AML-193 (cell line): ENCODE measurements around the gene GP1BA.

Source experiments
- DNase-seq, 2 experiments: peaks; one replicate each; lab custom pipeline; 2025; lab: John Stamatoyannopoulos, UW

The GP1BA gene

DNA sequence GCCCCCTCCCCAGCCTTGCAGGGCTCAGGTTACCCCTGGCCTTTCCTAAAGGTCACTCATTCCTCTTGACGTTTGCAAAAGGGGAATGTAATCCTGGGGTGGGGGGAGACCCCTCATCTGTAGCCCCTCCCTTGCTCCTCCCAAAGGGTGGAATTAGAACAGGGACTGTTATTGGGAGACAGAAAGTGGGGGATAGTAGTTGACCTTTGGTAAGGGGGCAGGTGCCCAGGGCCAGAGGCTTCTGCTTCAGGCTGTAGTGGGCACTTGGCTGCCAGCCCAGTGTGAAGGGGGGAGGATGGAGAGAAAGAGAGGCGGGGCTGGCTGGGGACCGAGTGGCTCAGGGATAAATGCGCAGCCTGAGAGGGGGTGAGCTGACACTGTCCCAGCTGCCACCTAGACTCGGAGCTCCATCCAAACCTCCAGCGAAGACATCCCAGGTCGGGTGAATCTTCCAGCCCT lies 18.7 kb downstream of the GP1BA start, which contains the start of gene ENO3:
TSS of gene ENO3 (plus strand) at position 374 of the 459 bp plus-strand sequence. CDS start 711 bp downstream, outside the sequence.
- no peak for DNase-seq

DNA sequence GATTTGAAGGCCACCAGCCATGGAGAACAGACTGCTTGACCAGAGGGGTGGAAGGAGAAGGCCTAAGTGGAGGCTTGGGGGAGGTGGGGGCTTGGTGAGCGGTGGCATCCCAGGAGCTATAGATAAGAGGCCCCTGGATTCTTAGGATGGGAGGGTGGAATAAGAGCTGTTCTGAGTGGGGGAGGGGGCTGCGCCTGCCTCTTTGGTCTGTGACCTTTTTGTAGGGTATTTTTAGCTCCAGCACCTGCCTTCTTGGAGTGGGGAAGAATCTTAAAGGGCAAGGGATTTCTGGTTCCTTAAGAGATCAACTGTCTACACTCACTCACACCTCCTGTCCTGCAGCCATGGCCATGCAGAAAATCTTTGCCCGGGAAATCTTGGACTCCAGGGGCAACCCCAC lies 19.4 kb downstream of the GP1BA start:
- DNase-seq: no peak

DNA sequence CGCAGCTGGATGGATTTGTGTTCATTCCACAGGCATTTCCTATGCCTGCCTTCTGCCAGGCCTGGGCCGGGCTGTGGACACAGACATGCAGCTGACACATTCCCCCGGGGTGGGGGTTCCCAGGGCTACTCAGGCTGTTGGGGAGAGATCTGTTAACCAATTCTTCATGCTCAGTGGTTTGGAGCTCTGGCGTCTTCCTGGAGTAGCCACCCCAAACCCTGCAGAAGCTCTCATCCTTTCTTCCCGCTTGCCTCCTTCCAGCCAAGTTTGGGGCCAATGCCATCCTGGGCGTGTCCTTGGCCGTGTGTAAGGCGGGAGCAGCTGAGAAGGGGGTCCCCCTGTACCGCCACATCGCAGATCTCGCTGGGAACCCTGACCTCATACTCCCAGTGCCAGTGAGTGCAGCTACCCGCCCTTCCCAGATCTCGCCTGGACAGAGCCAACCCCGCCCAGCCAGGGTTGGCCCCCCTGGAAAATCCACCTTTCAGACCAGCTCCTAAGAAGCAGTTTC lies 21.4 kb downstream of the GP1BA start:
- no peak for DNase-seq

DNA sequence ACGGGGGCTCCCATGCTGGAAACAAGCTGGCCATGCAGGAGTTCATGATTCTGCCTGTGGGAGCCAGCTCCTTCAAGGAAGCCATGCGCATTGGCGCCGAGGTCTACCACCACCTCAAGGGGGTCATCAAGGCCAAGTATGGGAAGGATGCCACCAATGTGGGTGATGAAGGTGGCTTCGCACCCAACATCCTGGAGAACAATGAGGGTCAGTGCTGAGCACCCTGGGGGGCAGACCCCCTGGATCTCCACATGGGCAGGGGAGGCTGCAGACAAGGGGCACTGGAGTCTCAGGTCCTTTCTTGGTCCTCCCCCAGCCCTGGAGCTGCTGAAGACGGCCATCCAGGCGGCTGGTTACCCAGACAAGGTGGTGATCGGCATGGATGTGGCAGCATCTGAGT lies 23.0 kb downstream of the GP1BA start:
- DNase-seq: no peak

DNA sequence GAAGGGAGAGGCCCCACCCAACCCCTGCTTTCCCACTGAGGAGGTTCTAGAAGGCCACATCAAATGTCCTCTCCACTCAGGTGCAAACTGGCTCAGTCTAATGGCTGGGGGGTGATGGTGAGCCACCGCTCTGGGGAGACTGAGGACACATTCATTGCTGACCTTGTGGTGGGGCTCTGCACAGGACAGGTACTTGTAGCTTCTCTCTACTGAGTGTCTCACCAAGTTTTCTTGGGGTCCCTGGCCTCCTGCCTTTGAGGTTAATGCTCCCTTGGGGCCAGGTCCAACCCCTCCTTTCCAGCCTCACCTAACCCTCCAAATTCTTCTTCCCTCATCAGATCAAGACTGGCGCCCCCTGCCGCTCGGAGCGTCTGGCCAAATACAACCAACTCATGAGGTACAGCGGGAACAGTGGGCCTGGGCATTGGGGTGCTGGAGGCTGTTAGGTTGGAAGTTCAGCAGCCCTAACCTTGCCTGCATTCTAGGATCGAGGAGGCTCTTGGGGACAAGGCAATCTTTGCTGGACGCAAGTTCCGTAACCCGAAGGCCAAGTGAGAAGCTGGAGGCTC lies 24.5 kb downstream of the GP1BA start:
- DNase-seq: peak in 1 of 2 experiments; percentile 14

DNA sequence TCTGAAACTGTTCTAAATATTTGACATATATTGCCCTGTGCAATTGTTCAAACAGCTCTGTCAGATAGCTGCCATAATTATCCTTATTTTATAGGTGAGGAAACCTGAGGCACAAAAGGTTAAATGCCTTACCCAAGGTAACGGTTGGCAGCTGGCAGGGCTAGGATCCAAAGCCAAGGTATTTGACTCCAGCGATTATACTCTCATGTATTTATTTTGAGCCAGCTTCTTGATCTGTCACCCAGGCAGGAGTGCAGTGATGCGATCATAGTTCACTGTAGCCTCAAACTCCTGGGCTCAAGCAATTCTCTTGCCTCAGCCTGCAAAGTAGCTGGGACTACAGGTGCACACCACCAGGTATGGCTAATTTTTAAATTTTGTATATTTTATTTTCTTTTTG lies 26.0 kb downstream of the GP1BA start:
- no peak for DNase-seq

DNA sequence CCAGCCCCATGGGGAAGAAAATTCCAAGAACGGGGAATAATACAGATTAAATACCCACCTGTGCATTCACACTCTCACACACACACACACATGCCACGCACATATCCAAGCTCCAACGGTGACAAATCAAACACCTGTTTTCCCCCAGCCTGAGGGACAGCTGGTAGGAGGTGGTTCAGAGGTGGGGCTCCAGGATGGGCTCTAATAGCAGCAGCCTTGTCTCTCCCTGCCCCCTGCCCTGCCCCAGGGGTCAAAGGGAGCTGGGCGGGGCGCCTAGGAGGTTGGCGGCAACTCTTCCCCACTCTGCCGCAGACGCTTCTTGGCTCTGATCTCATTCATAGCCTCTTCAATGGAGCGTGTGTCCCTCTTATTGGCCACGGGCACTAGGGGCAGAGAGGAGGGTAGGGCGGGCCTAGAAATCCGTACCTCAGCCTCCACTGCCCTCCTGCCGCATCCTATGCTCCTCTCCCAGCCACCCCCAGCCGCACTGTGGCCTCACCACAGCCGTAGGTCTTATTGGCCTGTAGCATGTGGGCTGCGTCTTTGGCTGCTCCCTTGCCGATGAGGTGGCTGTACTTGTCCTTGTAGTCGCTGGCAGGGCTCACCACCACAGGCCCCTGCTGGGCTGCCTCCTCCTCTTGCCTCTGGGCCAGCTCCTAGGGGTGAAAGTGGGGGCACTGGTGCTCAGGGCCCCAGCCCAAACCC lies 27.3 kb downstream of the GP1BA start:
- no peak for DNase-seq

DNA sequence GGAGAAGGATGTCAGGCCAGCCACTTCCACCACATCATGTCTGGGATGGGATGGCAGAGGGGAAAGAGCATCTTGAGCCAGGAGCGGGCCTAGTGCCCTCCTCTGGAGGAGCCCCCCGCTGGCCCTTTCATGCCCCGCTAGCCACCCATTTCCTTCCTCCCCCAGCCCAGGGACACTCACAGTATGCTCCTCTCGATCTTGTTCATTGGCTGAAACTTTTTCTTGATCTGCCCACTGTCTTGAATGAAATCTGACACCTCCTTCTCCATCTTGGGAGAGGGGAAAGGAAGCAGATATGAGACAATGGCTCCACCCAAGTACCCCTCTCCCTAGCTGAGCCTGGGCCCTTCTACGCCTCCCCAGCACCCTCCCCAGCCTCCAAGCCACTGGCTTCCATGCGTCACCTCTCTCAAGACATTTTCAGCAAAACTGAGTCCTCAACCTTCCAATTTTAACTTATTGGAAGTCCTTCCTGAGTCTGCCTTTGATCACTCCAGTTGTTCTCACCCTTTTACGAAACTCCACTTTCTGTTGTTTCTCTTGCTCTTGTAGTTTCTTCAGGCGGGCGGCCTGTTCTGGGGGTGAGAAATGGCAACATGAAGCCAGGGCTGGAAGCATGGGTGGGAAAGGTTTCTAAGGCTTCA lies 28.3 kb downstream of the GP1BA start:
- no peak for DNase-seq

DNA sequence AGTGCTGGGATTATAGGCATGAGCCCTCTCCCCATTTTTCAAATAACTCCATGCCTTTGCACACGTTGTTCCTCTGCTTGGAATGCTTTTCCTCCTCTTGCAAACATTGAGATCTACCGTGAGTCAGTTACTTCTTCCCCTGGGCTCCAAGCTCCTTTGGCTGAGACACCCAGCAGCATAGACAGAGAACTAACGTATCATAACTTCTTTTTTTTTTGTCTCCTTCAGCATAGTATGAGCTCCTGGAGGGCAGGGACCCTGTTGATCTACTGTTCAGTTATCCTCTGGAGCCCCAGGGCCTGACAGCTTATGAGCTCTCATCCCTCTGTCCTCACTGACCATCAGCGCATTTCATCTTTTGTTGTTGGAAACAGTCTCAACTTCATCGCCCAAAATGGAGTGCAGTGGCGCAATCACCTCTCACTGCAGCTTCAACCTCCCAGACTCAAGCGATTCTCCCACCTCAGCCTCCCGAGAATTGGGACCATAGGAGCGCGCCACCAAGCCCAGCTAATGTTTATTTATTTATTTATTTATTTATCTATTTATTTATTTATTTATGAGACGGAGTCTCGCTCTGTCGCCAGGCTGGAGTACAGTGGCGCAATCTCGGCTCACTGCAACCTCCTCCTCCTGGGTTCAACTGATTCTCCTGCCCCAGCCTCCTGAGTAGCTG lies 33.4 kb downstream of the GP1BA start:
- no peak for DNase-seq

DNA sequence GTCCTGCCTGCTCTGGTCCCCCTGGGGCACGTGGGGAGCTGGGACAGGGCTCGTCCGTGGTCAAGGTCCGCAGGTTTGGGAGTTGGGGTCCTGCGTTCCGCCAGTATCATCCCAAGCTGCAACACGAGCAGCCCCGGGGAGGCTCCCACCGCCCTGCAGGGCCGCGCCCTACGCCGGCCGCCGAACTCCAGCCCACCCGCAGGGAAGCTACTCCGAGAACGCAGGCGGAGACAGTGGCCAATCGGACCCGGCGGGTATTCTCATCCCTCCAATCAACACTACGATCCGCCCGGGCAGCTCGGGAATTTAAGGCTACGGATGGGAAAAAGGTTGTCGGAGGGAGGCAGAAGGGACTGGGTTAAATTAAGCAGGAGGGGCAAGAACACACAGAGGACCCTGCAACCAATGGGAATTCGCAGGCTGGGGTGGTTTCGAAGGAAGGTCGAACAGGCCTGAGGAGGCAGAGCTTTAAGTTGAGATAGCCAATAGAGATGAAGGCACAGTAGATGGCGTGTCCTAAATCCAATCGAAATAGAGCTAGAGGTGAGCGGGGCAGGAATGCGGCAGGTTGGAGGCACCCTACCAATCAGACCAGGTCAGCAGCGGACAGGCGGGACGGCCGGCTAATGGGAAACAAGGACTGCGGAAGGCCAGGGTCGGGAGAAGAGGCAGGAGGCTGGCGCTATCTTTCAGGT lies 34.9 kb downstream of the GP1BA start:
- DNase-seq: peak; percentile 85 to 94

DNA sequence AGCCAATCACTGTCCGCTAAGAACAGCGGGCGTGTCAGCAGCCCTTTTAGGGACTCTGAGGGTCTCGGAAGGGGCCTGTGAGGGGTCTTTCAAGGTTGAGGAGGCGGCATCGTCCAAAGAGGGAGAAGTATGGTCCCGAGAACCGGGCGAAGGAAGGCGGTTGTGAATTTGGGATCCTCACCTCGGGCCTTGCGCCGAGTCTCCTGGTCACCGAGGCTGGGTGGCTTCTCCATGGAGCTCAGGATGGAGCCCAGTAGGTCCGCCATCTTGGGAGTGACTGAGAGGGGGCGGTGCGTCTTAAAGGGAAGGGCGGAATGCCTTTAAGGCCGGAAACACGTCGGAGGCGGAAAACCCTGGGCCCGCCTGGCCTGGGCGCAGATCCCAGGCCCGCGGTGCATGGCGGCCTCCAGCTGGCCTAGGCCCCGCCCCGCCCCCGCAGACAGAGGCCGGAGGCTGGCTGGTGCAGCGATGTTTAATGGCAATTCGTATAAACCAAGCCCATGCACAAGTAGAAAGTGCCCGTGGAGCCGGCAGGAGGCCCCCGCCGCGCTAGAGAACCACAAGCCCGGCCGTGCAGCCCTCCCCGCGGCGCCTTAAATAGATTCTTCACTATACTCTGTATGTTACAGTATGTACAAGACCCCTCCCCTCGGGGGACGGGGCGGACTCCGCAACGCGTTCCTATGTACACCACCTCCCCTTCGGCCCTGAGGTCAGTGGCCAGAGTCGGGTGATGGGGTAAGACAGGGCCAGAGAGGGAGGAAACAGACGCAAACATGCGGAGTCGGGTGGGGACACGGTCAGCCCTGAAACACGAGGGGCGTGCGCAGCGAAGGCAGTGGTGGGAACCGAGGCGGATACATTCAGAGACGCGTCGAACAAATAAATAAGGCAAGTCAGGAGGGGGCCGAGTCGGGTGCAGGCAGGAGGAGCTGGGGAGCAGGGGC lies 35.7 kb downstream of the GP1BA start, which contains the start of gene SPAG7:
TSS of gene SPAG7 (minus strand) at position 279 of the 947 bp plus-strand sequence. CDS start at position 266, 13 bp downstream.
- peak; percentile 60 to 66 for DNase-seq

DNA sequence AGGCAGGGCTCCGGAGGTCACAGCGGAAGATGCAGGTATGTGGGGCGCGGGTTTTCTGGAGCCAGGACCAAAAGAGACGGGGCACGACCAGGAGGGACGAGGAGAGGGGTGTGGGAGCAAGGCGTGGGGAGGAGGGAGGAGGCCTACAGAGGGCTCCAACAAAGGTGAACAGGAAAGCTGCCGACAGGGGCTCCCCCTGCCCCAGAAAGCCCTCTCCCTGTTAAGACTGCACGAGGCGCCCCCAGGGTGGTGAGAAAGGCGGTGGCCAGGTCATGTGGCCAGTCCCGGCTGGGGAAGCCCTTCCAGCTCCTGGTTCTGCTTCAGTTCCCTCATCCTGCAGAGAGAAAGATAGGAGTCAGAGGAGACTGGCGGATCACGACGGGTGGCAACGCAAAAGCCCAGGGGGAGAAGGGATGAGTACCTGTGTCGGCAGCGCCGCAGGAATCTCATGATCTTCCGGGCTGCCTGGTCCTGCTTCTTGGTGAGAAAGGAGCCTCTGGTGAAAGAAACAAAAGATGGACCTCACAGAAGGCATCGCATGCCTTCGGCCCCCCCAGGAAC lies 36.5 kb downstream of the GP1BA start:
- DNase-seq: no peak

DNA sequence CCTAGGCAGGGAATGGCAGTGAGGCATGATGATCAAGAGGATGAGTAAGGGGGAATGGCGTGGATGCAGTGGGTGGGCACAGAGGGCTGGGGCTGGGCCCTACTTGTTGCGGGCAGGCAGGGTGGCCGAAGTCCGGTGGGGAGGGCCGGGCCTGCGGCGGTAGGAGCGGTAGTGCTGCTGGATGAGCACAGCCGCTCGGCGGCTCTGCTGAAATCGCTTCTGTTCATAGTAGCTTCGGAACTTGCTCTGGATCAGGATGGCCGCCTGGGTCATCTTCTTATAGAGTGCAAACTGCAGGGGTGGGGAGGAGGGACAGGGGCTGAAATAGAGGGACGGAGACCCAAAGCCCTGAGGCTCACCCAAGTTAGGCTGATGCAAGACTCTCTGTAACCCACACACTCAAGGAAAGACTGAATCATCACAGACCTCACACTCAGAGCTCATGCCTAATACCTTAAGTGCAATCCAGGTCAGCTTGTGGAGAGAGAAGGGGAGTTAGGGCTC lies 37.0 kb downstream of the GP1BA start:
- peak in 1 of 2 experiments; percentile 5 for DNase-seq

DNA sequence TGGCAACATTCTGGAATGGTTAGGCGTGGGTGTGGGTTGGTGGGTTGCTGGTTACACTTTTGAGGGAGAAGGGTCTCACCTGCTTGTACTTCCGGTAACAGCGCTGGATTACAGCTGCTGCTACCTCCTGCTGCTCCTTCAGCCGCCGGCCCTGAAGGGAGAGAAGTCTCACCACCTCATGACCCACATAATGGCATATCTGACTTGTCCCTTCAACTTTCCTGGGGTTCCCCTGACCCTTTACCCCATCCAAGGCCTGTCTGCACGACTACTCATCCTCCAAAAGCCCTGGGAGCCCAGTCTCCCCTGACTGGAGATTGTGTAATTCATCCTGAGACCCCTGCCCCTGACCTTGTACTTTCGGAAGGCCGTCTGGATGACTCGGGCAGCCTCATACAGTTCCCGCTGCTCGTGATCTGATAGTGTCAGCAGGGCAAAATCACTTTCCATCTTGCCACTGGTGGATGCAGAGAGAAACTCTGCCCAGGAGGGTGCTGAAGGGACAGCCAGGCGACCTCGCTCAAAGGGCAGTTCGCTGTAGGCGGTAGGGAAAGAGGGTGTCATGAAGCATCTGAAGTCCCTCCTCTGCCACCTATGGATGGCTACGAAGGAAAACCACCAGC lies 37.6 kb downstream of the GP1BA start:
- DNase-seq: no peak

DNA sequence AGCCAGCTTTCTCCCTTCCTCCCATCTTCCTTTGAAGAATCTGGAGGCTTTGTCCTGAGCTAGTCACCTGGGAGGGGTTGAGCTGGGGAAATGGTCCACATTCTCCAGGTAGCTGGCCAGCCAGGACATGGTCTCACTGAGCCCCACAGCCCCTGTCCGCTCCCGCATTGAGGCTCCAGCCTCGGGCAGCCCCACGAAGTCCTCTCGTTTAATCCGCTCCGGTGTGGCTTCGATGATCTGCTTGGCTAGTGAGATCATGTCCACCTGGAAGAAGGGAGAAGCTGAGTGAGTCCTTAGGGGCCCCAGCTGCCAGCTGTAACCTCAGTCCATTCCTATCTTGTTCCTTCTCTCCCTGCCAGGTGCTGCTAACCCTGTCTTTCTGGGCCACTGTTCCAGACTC lies 38.2 kb downstream of the GP1BA start:
- DNase-seq: no peak

DNA sequence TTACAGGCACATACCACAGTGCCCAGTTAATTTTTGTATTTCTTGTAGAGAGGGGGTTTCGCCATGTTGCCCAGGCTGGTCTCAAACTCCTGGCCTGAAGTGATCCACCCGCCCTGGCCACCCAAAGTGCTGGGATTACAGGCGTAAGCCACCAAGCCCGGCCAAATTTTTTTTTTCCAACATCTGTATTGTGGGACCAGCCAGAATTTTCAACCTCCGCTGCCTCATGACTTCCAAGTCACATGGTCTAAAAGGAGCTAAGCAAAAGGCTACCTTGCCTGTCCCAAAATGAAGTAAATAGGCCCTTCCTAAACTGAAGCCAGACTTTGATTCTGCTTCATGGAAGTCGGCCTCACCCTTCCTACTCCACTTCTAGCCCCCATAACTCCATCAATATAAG lies 39.7 kb downstream of the GP1BA start:
- no peak for DNase-seq

DNA sequence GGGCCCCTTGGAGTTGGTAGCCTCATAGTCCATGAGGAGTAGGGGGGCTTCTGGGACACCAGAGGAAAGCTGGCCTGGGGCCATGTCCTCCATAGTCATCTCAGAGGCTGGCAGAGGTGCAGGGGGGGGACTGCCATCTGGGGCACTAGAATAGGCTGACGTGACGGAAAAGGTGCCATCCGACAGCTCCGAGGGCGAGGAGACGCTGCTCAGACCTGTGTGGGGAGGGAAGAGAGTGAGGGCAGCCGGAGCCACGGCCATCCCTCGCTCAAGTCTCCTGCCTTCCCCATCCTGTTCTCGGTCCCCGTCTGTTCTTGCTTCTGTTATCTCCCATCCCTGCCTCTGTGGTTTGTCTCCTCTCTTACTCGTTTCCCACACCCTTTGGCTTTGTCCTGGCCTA lies 40.2 kb downstream of the GP1BA start:
- DNase-seq: no peak

DNA sequence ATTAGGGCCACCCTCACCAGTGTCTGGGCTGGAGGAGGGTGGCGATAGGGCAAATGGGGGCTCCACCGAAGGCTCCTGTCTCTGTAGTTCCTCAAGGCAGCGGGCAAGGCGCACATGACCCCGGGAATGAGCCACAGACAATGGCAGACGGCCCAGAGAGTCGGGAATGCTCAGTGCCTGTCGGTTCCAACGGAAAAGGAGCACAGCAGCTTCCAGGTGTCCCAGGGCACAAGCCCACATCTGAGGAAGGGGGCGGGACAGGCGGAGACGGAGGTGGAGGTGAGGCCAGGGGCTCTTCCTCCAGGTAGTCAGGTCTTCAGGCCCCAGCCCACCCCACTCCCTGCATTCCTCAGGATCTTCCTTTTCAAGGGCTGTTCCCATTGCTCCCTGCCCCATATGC lies 40.7 kb downstream of the GP1BA start:
- DNase-seq: no peak
